NB4 (cell line): ENCODE measurements around the gene DZANK1.

Source experiments
- DNase-seq: peaks from one replicate; pipeline ENCODE4 v3.0.0; 2010; ENCODE audit warnings: low read depth
- H3K4me3 ChIP-seq: one replicate; pipeline ENCODE4 v1.5.1; 2011; ENCODE audit warnings: mild to moderate bottlenecking, low read depth, low read length, moderate library complexity
- CTCF ChIP-seq: IDR thresholded peaks from one replicate; pipeline ENCODE4 v1.5.1; 2012; ENCODE audit warnings: low read depth, low read length
- MAX ChIP-seq: IDR thresholded peaks from 2 replicates; pipeline ENCODE4 v1.6.1; 2011; ENCODE audit warnings: low read depth, low read length
- MYC ChIP-seq: IDR thresholded peaks from 2 replicates; pipeline ENCODE4 v1.6.1; 2011; ENCODE audit warnings: low read depth, low read length
- POLR2A ChIP-seq: IDR thresholded peaks from 2 replicates; pipeline ENCODE4 v1.6.1; 2011; ENCODE audit warnings: mild to moderate bottlenecking; ENCODE audit not compliant: insufficient read length; ENCODE audit errors: extremely low read depth

Gene DZANK1

GRCh38 chr20:18372296-18372695 is 94.5 kb downstream of the DZANK1 start:
- DNase-seq, result no peak
- TF ChIP-seq CTCF (no peak), MAX (no peak)
- no peak overlapping the region for H3K4me3 ChIP-seq

GRCh38 chr20:18364768-18365167 is 102.1 kb downstream of the DZANK1 start:
- H3K4me3 ChIP-seq, result no peak overlapping the region
- DNase-seq, result no peak
- TF ChIP-seq MYC (no peak), MAX (no peak), POLR2A (no peak), CTCF (no peak)

- no peak overlapping the region for H3K4me3 ChIP-seq
- no peak for DNase-seq
- TF ChIP-seq MYC (no peak), MAX (no peak), CTCF (no peak), POLR2A (no peak)
Observed at GRCh38 chr20:18363708-18364107, 103.1 kb downstream of the DZANK1 start.

GRCh38 chr20:18362916-18363315 is 103.9 kb downstream of the DZANK1 start:
- TF ChIP-seq POLR2A (no peak), MAX (no peak), MYC (no peak), CTCF (no peak)
- no peak for DNase-seq
- no peak overlapping the region for H3K4me3 ChIP-seq

GRCh38 chr20:18361678-18362077 is 105.2 kb downstream of the DZANK1 start:
- no peak for TF ChIP-seq POLR2A
- TF ChIP-seq CTCF, result no peak
- TF ChIP-seq MYC, result no peak
- no peak for TF ChIP-seq MAX
- no peak for DNase-seq
- H3K4me3 ChIP-seq, result no peak overlapping the region

GRCh38 chr20:18360635-18361034 is 106.2 kb downstream of the DZANK1 start:
- no peak overlapping the region for H3K4me3 ChIP-seq
- TF ChIP-seq POLR2A (no peak), CTCF (no peak), MAX (no peak), MYC (no peak)
- DNase-seq, result no peak
